Measurements from ENCODE around the gene NPAT. TPM values are rescaled to one million over a fixed set of nuclear protein-coding genes. Genes with fewer than 3 reads are reported as not detected.
A peak's percentile ranks its signal among the peaks of the same experiment; 100 is the strongest.

Gene NPAT
- total and polyA plus RNA-seq, 2 of the 13 experiments (the other 11 are each of a cell fraction or from before 2014, with no cell fraction given) = 4.4 to 11.2 TPM

DNA sequence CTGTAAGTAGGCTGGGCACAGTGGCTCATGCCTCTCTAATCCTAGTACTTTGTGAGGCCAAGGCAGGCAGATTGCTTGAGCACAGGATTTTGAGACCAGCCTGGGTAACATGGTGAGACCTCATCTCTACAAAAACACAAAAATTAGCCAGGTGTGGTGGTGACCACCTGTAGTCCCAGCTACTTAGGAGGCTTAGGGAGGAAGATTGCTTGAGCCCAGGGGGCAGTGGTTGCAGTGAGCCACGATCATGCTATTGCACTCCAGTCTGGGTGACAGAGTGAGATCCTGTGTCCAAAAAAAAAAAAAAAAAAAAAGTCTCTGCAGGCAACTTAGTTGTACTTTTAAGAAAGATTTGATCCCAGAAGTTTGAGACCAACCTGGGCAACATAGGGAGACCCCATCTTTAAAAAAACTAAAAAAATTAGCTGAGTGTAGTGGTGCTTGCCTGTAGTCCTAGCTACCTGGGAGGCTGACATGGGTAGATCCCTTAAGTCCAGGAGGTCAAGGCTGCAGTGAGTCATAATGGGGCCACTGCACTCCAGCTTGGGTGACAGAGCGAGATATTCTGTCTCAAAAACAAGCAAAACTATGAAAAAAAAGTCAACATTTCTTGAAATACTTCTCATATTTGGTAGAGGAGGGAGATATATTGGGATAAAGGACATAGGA, 11.0 kb upstream of the NPAT start (continued):
- TF ChIP-seq, protein P1, sequence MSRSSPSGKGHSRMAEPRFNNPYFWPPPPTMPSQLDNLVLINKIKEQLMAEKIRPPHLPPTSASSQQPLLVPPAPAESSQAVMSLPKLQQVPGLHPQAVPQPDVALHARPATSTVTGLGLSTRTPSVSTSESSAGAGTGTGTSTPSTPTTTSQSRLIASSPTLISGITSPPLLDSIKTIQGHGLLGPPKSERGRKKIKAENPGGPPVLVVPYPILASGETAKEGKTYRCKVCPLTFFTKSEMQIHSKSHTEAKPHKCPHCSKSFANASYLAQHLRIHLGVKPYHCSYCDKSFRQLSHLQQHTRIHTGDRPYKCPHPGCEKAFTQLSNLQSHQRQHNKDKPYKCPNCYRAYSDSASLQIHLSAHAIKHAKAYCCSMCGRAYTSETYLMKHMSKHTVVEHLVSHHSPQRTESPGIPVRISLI (CRISPR knock-in tag; IDR thresholded peaks at IDR 0.05; ENCODE audit: borderline replicate concordance) = peak; percentile 68
- TF ChIP-seq NFIC (IDR thresholded peaks at IDR 0.05; ENCODE audit: low read length) (peak; percentile 30; the same call in 1 of the 2 replicates), SAP130 (CRISPR knock-in tag; IDR thresholded peaks at IDR 0.05; ENCODE audit: low read depth) (peak; percentile 62), SMARCC2 (IDR thresholded peaks at IDR 0.05) (0 out of 2 replicates have a peak, but pooled peaks have one; percentile 69), PHF21A (CRISPR knock-in tag; IDR thresholded peaks at IDR 0.05) (0 out of 2 replicates have a peak, but pooled peaks have one; percentile 19), PITX1 (CRISPR knock-in tag; IDR thresholded peaks at IDR 0.05) (0 out of 2 replicates have a peak, but pooled peaks have one; percentile 32), HNF4A (CRISPR knock-in tag; IDR thresholded peaks at IDR 0.05) (peak; percentile 90), ZNF44 (CRISPR knock-in tag; IDR thresholded peaks at IDR 0.05) (no peak), MAFK (conservative IDR thresholded peaks at IDR 0.05 in 1 of 2, IDR thresholded peaks at IDR 0.05 in 1 of 2; ENCODE audit: low read length in 2 of 2) (peak in 1 of 2 experiments; percentile 31; a peak in 1 of 4 replicates), ZNF292 (CRISPR knock-in tag; IDR thresholded peaks at IDR 0.05; ENCODE audit: borderline replicate concordance, low read depth) (0 out of 2 replicates have a peak, but pooled peaks have one; percentile 34), GATAD2A (CRISPR knock-in tag; IDR thresholded peaks at IDR 0.05) (peak; percentile 65), ETV5 (CRISPR knock-in tag; IDR thresholded peaks at IDR 0.05; ENCODE audit: borderline replicate concordance) (no peak; the same call in 1 of the 2 replicates), SMAD3 (CRISPR knock-in tag; IDR thresholded peaks at IDR 0.05) (no peak), ZNF7 (CRISPR knock-in tag; IDR thresholded peaks at IDR 0.05) (no peak), RXRA (CRISPR knock-in tag; IDR thresholded peaks at IDR 0.05) (peak; percentile 48; the same call in 1 of the 2 replicates), MED1 (CRISPR knock-in tag; IDR thresholded peaks at IDR 0.05) (peak; percentile 37; the same call in 1 of the 2 replicates), JUNB (CRISPR knock-in tag; IDR thresholded peaks at IDR 0.05; ENCODE audit: borderline replicate concordance) (peak; percentile 83; the same call in 1 of the 2 replicates)
- TF ChIP-seq, protein P2, sequence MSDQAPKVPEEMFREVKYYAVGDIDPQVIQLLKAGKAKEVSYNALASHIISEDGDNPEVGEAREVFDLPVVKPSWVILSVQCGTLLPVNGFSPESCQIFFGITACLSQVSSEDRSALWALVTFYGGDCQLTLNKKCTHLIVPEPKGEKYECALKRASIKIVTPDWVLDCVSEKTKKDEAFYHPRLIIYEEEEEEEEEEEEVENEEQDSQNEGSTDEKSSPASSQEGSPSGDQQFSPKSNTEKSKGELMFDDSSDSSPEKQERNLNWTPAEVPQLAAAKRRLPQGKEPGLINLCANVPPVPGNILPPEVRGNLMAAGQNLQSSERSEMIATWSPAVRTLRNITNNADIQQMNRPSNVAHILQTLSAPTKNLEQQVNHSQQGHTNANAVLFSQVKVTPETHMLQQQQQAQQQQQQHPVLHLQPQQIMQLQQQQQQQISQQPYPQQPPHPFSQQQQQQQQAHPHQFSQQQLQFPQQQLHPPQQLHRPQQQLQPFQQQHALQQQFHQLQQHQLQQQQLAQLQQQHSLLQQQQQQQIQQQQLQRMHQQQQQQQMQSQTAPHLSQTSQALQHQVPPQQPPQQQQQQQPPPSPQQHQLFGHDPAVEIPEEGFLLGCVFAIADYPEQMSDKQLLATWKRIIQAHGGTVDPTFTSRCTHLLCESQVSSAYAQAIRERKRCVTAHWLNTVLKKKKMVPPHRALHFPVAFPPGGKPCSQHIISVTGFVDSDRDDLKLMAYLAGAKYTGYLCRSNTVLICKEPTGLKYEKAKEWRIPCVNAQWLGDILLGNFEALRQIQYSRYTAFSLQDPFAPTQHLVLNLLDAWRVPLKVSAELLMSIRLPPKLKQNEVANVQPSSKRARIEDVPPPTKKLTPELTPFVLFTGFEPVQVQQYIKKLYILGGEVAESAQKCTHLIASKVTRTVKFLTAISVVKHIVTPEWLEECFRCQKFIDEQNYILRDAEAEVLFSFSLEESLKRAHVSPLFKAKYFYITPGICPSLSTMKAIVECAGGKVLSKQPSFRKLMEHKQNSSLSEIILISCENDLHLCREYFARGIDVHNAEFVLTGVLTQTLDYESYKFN (CRISPR knock-in tag; conservative IDR thresholded peaks at IDR 0.05) = peak; percentile 88
- TF ChIP-seq, protein P3, sequence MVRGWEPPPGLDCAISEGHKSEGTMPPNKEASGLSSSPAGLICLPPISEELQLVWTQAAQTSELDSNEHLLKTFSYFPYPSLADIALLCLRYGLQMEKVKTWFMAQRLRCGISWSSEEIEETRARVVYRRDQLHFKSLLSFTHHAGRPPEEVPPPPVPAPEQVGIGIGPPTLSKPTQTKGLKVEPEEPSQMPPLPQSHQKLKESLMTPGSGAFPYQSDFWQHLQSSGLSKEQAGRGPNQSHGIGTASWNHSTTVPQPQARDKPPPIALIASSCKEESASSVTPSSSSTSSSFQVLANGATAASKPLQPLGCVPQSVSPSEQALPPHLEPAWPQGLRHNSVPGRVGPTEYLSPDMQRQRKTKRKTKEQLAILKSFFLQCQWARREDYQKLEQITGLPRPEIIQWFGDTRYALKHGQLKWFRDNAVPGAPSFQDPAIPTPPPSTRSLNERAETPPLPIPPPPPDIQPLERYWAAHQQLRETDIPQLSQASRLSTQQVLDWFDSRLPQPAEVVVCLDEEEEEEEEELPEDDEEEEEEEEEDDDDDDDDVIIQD (CRISPR knock-in tag; IDR thresholded peaks at IDR 0.05; ENCODE audit: low read depth) = peak; percentile 64; the same call in 1 of the 2 replicates

Data from HepG2 (cell line).